NCI-H1694 (cell line): ENCODE data around the gene TNS3.

ENCODE experiments used
- DNase-seq: peaks from one replicate; lab custom pipeline; 2025; lab: John Stamatoyannopoulos, UW

Gene TNS3

GRCh38 chr7:47407136-47407535 is 174.8 kb downstream of the TNS3 start:
- no peak for DNase-seq

DNA sequence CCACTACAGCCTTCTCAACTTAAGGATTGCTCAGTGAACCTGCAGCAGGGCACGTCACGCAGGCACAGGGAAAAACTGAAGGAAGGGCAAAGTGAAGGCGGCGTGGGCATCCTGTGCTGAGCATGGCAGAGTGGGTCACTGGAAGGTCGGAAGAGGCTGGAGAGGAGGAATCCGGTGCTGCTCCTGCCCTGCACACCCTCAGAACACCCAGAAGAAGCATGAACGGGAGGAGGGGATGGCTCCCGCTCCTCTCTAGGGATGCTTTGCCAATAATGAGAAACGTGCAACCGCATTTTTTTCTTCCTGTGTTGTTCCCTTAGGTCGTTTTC is 175.1 kb downstream of the TNS3 start:
- no peak for DNase-seq

DNA sequence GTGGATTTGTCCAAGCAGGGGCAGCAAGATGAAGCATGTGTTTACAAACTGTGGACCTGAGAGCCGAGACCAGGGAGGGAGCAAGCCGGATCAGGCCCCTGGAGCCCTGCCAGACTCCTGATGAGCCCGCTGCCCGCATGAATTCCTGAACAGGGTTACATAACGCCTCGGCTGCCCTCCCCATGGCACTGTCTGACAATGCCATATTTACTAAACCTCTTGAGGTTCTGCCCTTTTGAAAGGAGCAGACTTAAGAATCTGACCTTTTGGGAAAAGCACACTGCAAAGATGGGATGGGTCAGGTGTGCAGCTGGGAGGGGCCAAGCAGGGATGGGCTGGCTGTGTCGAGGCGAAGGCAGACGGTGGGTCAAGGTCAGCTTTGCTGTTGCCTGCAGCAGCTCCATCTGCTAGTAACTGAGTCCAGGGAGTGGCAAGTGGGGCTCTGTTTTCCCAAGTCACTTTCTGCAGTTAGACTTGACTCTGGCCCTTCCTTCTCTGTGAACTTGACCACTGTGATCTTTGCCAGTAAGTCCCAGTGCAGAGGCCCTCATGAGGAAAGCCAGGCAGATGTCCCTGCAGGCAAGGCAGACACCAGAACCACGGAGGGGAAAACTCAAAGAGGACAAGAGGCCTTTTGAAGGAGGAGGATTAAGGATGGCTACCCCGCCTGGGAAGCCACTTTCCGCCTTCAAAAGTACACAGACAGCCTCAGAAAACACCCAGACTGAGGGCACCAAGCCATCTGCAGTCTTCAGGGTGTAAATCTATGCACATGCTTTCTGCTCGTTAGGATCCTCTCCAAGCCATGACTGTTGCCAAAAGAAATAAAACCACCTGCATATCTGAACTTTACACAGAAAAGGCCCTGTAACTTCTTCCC is 175.8 kb downstream of the TNS3 start:
- DNase-seq, result no peak

DNA sequence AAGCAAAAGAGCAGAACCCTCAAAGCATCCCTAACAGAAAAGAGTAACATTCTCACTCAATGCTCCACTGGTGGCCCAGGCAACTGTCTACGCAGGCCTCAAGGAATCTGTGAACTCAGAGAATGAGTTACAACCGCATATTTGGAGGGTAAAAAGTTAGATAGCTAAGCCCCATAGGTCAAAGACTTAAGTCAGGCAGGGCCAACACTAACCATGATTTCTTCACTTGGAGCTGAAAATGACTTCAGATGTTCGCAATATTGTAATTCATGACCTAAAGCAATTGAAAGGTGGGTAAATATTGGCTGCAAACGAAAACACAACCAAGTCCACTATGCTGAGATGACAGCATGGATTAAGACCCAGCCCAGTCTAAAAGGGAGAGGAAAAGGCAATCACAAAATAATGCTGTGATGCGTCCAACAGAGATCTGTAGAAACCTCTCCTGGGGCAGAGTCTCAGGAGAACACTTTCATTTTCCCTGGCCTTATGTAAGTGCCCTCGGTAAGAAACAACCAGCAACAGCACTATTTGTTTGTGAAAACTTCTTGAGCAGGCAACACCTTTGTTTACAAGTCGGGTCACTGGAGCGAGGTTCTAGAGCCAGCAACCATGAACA is 176.5 kb downstream of the TNS3 start:
- no peak for DNase-seq

- no peak for DNase-seq
Measured at GRCh38 chr7:47404010-47404409, 177.9 kb downstream of the TNS3 start.

DNA sequence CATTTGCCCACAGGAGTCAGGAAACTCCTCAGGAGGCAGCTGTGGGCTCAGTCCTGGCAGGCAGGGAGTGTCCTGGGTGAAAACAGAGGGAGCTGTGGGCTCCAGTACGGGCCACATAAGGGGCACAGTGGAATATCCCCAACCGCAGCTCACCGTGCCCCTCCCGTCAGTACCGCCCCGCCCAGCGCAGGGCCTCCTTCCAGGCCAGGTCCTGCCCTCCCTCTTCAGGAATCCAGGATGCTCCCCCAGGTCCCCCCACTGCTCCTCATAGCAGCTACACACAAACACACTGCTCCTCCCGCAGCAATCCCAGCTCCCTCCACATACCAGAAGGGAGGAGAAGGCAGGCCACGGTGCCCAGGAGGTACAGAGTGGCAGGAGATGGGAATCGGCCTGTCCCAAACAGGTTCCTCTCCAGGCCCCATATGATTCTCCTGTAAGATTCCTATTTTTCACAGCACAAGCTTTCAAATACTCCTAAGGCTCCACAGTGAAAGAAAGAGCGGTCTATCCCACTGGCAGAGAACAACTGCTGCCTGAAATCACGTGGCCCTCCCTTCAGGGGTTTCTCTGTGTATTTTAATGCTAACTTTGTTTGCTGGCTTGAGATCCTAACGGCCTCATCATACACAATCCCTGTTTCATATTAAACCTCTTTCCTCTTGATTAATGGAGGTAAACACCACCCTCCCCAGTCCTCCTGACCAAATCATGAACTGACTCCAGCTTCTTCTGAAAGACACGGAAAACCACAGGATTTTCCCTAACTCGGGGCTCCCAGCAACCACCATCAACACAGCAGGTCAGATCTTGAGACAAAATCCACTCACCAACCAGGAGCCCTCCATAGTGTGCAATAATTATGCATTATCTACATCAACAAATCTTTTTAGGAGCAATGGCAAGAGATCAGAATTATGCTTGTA is 178.7 kb downstream of the TNS3 start:
- no peak for DNase-seq

- no peak for DNase-seq
Measured at GRCh38 chr7:47401611-47402570, 180.0 kb downstream of the TNS3 start.

DNA sequence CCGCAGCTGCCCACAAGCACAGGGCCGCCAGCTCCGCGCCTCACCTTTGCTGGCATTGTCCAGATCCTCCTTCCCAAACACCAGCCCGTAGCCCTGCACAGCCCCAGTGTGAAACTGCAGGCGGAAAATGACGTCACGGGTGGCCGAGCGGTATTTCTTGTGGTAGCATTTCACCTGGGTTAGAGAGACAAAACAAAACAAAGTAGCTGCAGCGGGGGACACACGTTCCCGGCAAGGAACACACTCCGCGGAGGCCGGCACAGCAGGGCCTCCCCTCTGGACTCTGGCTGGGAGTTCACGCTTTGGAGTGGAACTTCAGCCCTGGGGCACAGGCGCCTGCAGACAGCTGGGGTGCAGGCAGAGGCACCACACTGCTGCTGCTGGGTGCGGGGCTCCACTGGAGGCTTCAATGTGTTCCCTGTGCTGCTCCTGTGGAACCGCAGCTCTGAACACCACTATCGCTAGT is 181.1 kb downstream of the TNS3 start:
- DNase-seq, result no peak

DNA sequence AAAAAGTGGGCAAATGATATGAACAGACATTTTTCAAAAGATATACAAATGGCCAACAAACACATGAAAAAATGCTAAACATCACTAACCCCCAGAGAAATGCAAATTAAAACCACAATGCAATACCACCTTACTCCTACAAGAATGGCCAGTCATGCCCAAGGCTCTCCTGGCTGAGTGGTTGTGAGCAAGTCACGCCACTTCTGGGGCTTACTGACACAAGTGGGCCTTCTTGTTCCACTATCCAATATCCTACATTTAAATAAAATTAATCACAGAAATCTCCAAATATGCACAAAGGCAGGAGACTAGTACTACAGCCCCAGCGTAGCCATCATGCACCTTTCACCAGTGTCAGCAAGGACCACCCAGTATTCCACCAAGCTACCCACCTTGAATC is 181.9 kb downstream of the TNS3 start:
- DNase-seq, result no peak

- DNase-seq, result no peak
Measured at GRCh38 chr7:47394751-47395252, 187.1 kb downstream of the TNS3 start.

DNA sequence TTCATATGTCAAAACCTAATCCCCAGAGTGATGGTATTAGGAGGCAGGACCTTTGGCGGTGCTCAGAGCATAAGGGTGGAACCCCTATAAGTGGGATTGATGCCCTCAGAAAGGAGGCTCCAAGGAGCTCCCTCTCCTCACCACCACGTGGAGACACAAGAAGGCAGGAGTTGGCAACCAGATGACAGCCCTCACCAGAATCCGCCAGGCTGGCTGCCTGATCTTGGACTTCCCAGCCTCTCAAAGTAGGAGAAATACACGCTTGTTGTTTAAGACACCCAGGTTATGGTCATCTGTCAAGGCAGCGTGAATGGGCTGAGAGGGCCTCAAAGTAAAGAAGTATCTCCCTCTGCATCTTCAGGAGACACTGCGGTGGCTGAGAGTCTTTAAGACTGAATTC is 187.7 kb downstream of the TNS3 start:
- DNase-seq, result no peak

- no peak for DNase-seq
Measured at GRCh38 chr7:47393406-47393805, 188.5 kb downstream of the TNS3 start.

GRCh38 chr7:47392241-47392759 is 189.6 kb downstream of the TNS3 start:
- peak; percentile 30 for DNase-seq

- DNase-seq, result no peak
Measured at GRCh38 chr7:47391726-47392125, 190.2 kb downstream of the TNS3 start.

DNA sequence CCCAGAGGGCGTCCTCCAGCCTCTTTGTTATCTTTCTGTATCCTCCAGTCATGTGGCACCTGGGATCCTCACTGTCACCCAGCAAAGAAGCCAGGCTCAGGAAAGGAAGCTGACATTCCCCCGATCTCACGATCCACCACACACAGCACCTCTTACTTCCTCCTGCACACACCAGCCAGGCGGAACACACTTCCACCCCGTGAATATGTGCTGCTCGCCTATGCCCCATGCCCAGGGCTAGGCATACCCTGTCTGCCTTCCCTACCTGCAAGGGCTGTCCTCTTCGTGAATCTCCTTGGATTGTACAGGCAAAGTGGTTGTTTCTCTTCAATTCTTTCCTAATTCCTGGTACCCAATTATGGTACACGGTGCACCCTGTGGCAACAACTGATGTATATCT is 191.0 kb downstream of the TNS3 start:
- DNase-seq, result no peak

- no peak for DNase-seq
Measured at GRCh38 chr7:47389923-47390630, 191.8 kb downstream of the TNS3 start.

- DNase-seq, result peak; percentile 5
Measured at GRCh38 chr7:47389171-47389922, 192.6 kb downstream of the TNS3 start.

DNA sequence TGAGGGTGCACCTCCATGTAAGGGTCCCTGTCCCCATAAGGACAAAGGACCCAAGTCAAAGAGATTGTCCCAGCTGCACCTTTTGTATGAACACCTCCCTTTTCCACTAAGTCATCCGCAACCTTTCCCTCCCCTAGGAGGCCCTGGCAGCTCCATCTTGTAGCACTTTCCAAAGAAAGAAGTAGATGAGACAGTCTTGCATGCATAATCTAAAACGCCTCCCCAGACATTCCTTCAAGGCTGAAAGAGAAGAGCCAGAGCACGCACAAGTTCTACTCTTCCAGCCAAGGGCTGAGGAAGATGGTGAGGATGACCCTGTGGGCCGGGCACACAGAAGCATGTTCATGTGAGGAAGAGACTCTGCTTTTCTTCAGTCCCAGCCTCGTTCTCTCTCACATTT is 194.4 kb downstream of the TNS3 start:
- DNase-seq, result no peak

DNA sequence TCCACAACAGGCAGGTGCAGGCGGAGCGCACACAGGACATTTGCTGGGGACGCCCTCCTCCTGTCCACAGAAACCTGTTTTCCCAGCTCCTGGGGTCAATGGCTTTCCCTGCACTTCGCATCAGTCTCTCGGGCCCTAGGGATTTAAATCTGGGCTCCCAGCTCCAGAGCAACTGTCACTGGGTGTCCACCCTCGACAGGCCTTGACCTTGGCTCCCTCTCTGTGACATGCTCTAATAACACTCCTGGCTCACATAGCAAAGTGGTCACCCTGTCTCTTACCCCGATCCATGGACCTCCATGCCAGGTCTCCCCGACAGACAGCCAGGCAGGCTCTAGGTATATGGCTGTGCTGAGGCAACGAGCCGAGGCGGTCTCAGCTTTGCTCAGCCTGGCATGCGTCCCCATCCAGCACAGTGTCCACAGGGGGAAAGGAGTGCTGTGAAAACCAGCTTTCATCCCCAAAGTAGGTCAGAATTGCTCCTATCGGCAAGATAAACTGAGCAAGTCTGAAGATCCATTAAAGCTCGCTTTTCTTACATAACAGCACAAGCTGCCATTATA is 195.6 kb downstream of the TNS3 start:
- no peak for DNase-seq
